ENCODE results near the gene PCOLCE2.

DNA sequence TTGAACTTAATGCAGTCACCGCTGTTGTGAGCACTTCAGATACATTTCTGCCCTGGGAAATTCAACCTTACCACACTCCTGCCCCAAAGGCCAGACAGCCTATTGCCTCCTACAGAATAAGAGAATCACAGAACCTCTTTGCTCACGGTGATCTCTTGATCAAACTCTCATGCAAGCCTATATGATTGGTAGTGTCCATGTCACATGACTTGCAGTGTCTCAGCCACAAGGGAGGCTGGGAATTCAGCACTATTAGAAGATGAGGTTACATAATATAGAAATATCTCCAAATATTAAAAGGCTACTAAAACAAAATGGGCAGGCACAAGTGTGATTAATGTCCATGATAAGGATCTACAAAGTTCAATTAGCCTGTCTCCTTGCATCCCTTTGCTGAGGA lies 3.8 kb upstream of the PCOLCE2 start:
- TF ChIP-seq EZH2 (IDR thresholded peaks at IDR 0.05; ENCODE audit: borderline replicate concordance, low read length) = no peak
- TF ChIP-seq, protein P1, sequence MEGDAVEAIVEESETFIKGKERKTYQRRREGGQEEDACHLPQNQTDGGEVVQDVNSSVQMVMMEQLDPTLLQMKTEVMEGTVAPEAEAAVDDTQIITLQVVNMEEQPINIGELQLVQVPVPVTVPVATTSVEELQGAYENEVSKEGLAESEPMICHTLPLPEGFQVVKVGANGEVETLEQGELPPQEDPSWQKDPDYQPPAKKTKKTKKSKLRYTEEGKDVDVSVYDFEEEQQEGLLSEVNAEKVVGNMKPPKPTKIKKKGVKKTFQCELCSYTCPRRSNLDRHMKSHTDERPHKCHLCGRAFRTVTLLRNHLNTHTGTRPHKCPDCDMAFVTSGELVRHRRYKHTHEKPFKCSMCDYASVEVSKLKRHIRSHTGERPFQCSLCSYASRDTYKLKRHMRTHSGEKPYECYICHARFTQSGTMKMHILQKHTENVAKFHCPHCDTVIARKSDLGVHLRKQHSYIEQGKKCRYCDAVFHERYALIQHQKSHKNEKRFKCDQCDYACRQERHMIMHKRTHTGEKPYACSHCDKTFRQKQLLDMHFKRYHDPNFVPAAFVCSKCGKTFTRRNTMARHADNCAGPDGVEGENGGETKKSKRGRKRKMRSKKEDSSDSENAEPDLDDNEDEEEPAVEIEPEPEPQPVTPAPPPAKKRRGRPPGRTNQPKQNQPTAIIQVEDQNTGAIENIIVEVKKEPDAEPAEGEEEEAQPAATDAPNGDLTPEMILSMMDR (IDR thresholded peaks at IDR 0.05; ENCODE audit: low read length) = no peak
